ENCODE results near the gene FITM2. TPM values are rescaled to one million over a fixed set of nuclear protein-coding genes. Genes with fewer than 3 reads are reported as not detected.
"Not testable (repeated sequence)": the region's sequence is repeated elsewhere in the genome, so short reads cannot be mapped to it uniquely, and the experiment has no call there.

The FITM2 gene
- total RNA-seq, 1 experiment from 2014 or later: 7.2 TPM

- CTCF ChIA-PET: no interaction called here
- intact Hi-C loops (cut with micrococcal nuclease): no loop called here
- no peak for TF ChIP-seq CTCF (IDR thresholded peaks at IDR 0.05; ENCODE audit: unreplicated experiment)
- Mint-ChIP-seq H3K27ac (ENCODE audit: low read depth, unreplicated experiment) (no peak overlapping the region), H3K9me3 (ENCODE audit: unreplicated experiment) (no peaks in the 10 kb centered on the region), H3K4me3 (ENCODE audit: unreplicated experiment) (no peak overlapping the region), H3K4me1 (ENCODE audit: insufficient read depth, unreplicated experiment) (no peaks in the 10 kb centered on the region), H3K36me3 (ENCODE audit: insufficient read depth, unreplicated experiment) (no peaks in the 10 kb centered on the region), H3K27me3 (ENCODE audit: insufficient read depth, unreplicated experiment) (peaks cover 11% of the 10 kb centered on the region)
- POLR2A ChIA-PET: interaction anchor here (1.0 kb wide), 1 partner anchor 13 kb away, joined by 3 read pairs; no protein-coding TSS in a partner anchor
- BruUV-seq (replicated peaks): no TSS peak
- DNase-seq (ENCODE audit: unreplicated experiment): no peak
Observed at GRCh38 chr20:44334306-44334705, 23.3 kb upstream of the FITM2 start.

DNA sequence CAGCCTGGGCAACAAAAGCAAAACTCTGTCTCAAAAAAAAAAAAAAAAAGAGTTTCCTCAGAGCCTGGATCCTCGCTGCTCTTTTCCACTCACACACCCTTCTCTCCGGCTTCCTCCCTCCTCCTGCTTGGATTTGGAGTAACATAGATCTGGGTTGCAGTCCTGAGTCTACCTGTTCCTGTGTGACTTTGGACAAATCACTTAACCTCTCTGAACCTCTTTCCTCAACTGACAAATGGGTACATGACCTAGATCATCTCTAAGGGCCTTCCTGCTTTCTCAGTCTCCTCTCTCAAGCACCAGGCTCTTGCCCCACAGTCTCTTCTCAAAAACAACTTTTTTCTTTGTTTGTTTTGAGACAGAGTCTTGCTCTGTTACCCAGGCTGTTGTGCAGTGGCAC, 20.2 kb upstream of the FITM2 start:
- POLR2A ChIA-PET: interaction anchor here (1.0 kb wide), 1 partner anchor 122 kb away, joined by 3 read pairs; no protein-coding TSS in a partner anchor
- Mint-ChIP-seq H3K27ac (ENCODE audit: low read depth, unreplicated experiment) (no peak overlapping the region), H3K4me3 (ENCODE audit: unreplicated experiment) (no peak overlapping the region), H3K4me1 (ENCODE audit: insufficient read depth, unreplicated experiment) (no peaks in the 10 kb centered on the region), H3K9me3 (ENCODE audit: unreplicated experiment) (no peaks in the 10 kb centered on the region), H3K27me3 (ENCODE audit: insufficient read depth, unreplicated experiment) (peaks cover 4% of the 10 kb centered on the region), H3K36me3 (ENCODE audit: insufficient read depth, unreplicated experiment) (no peaks in the 10 kb centered on the region)
- no peak for TF ChIP-seq CTCF (IDR thresholded peaks at IDR 0.05; ENCODE audit: unreplicated experiment)
- CTCF ChIA-PET: interaction anchor here (1.1 to 10.1 kb wide), 5 partner anchors 20 to 140 kb away, joined by 3 to 90 read pairs (median 12); partner anchors contain the start of gene FITM2
- intact Hi-C loops (cut with micrococcal nuclease): no loop called here
- no peak for DNase-seq (ENCODE audit: unreplicated experiment)
- no TSS peak for BruUV-seq (replicated peaks)

DNA sequence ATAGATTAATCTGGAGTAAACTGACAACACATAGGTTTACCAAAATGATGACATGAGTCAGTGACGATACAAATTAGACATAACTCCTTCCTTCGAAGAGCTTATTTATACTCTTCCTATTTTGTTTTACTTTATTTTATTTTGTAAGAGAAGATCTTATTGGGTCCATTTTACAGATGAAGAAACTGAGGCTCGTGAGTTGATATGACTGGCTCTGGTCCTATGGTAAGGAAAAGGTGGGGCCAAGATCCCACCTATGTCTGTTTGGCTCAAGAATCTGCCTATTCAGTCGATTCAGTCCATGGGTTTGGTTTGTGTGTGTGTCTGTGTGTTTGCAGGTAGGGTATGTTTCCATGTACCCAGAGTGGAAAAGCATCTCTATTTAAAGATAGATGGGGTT, 17.4 kb upstream of the FITM2 start:
- no peak overlapping the region for H3K27ac Mint-ChIP-seq (ENCODE audit: low read depth, unreplicated experiment)
- no peak overlapping the region for H3K4me3 Mint-ChIP-seq (ENCODE audit: unreplicated experiment)
- intact Hi-C loops (cut with micrococcal nuclease): no loop called here
- BruUV-seq (replicated peaks): no TSS peak
- TF ChIP-seq CTCF (IDR thresholded peaks at IDR 0.05; ENCODE audit: unreplicated experiment): no peak
- H3K9me3 Mint-ChIP-seq (ENCODE audit: unreplicated experiment): no peaks in the 10 kb centered on the region
- no peaks in the 10 kb centered on the region for H3K27me3 Mint-ChIP-seq (ENCODE audit: insufficient read depth, unreplicated experiment)
- no peak for DNase-seq (ENCODE audit: unreplicated experiment)
- no peaks in the 10 kb centered on the region for H3K36me3 Mint-ChIP-seq (ENCODE audit: insufficient read depth, unreplicated experiment)
- ChIA-PET CTCF (interaction anchor here (0.6 to 10.1 kb wide), 7 partner anchors 10 to 112 kb away, joined by 3 to 90 read pairs (median 5); partner anchors contain the start of gene FITM2), POLR2A (no interaction called here)
- no peaks in the 10 kb centered on the region for H3K4me1 Mint-ChIP-seq (ENCODE audit: insufficient read depth, unreplicated experiment)

DNA sequence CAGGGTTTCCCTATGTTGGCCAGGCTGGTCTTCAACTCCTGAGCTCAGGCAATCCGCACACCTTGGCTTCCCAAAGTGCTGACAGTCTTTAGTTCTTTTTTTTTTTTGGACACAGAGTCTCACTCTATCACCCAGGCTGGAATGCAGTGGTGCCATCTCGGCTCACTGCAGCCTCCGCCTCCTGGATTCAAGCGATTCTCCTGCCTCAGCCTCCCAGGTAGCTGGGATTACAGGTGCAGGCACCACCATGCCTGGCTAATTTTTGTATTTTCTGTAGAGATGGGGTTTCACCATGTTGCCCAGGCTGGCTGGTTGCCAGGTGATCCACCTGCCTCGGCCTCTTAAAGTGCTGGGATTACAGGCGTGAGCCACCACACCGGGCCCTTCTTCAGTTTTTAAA, 16.7 kb upstream of the FITM2 start:
- intact Hi-C loops (cut with micrococcal nuclease); H3K4me3 Mint-ChIP-seq (ENCODE audit: unreplicated experiment); H3K27me3 Mint-ChIP-seq (ENCODE audit: insufficient read depth, unreplicated experiment); H3K36me3 Mint-ChIP-seq (ENCODE audit: insufficient read depth, unreplicated experiment); POLR2A ChIA-PET; H3K27ac Mint-ChIP-seq (ENCODE audit: low read depth, unreplicated experiment); DNase-seq (ENCODE audit: unreplicated experiment); H3K4me1 Mint-ChIP-seq (ENCODE audit: insufficient read depth, unreplicated experiment); BruUV-seq (replicated peaks); H3K9me3 Mint-ChIP-seq (ENCODE audit: unreplicated experiment): not testable (repeated sequence)
- CTCF ChIA-PET: interaction anchor here (0.6 to 10.1 kb wide), 6 partner anchors 10 to 111 kb away, joined by 3 to 90 read pairs (median 6); partner anchors contain the start of gene FITM2
